HCT116 (cell line): ENCODE results near the gene ATP11B. TPM values are rescaled to one million over a fixed set of nuclear protein-coding genes. Genes with fewer than 3 reads are reported as not detected.

Experiments
- ATAC-seq: fragments of 200-7000 bp; cut with Tn5 transposase; 2 replicates; pipeline ENCODE4 v1.9.1; 2020; ENCODE audit warnings: mild to moderate bottlenecking, moderate library complexity
- BruUV-seq: library from RNA; stranded (reverse); fragments of 400-500 nt; replicated peaks from 2 replicates; lab custom pipeline; 2021; lab: Mats Ljungman, UMichigan
- CTCF ChIA-PET: fragments of 300-600 bp; sonication (Branson Sonifier 250); formaldehyde crosslinking; loops from one replicate; lab custom pipeline; 2021; ENCODE audit warnings: antibody characterized with exemption; lab: Charles Lee
- POLR2A ChIA-PET: fragments of 300-600, 350-600 bp; sonication (Branson Sonifier 250); formaldehyde crosslinking; loops from one replicate; lab custom pipeline; 2021; ENCODE audit warnings: antibody characterized with exemption; lab: Charles Lee
- RAD21 ChIA-PET, 2 experiments: fragments of 300-600 bp; sonication (Branson Sonifier 250); formaldehyde crosslinking; loops; one replicate each; lab custom pipeline; 2023; ENCODE audit warnings: low total read pairs in 2 of 2; ENCODE audit not compliant: uncharacterized antibody in 2 of 2, unreplicated experiment in 2 of 2, low non-redundant PET in 1 of 2; lab: Charles Lee
- DNase-seq: peaks from one replicate; pipeline ENCODE4 v3.0.0-alpha.2; 2010; ENCODE audit warnings: low read depth, low spot score
- H2AFZ ChIP-seq: fragments of 200-600 bp; shearing (Covaris generic), sonication (generic); 2 replicates; pipeline ENCODE4 v1.6.1; 2017; ENCODE audit warnings: low read depth, mixed run types, mixed read lengths, antibody characterized with exemption, low read length; ENCODE audit not compliant: poor library complexity, severe bottlenecking
- H3K27ac ChIP-seq: 2 replicates; pipeline ENCODE4 v1.5.1; 2012; ENCODE audit warnings: low read depth, low read length
- H3K27me3 ChIP-seq: fragments of 200-600 bp; sonication (generic); 2 replicates; pipeline ENCODE4 v1.6.1; 2016; ENCODE audit warnings: mixed run types, low read length, mixed read lengths; ENCODE audit not compliant: insufficient read depth
- H3K36me3 ChIP-seq, 2 experiments: fragments of 200-500 bp in 1 of 2; fragments of 200-600 bp in 1 of 2; sonication (Bioruptor generic) in 1 of 2; sonication (generic) in 1 of 2; 2 replicates each; pipeline versions ENCODE4 v1.5.1 to v1.6.1; 2014 to 2016; ENCODE audit warnings: low read length in 2 of 2, inconsistent platforms in 1 of 2, mixed read lengths in 1 of 2, mixed run types in 1 of 2; ENCODE audit not compliant: insufficient read depth in 2 of 2, control insufficient read depth in 1 of 2
- H3K4me1 ChIP-seq, 2 experiments: fragments of 200-600 bp in 1 of 2; sonication (generic) in 1 of 2; 2 replicates each; pipeline versions ENCODE4 v1.5.1 to v1.6.1; 2012 to 2017; ENCODE audit warnings: low read length in 2 of 2, inconsistent platforms in 1 of 2, mild to moderate bottlenecking in 1 of 2, mixed read lengths in 1 of 2, mixed run types in 1 of 2, moderate library complexity in 1 of 2; ENCODE audit not compliant: insufficient read depth in 2 of 2, control insufficient read depth in 1 of 2
- H3K4me2 ChIP-seq: fragments of 200-600 bp; sonication (generic); 2 replicates; pipeline ENCODE4 v1.6.1; 2017; ENCODE audit warnings: mixed run types, low read length, mixed read lengths
- H3K4me3 ChIP-seq, 2 experiments: fragments of 200-600 bp in 1 of 2; sonication (generic) in 1 of 2; replicated peaks in 1 of 2; 2 replicates each; pipeline ENCODE4 v1.5.1; 2011 to 2016; ENCODE audit warnings: low read length in 2 of 2, control low read depth in 1 of 2, low read depth in 1 of 2, mild to moderate bottlenecking in 1 of 2, mixed read lengths in 1 of 2, mixed run types in 1 of 2
- H3K79me2 ChIP-seq: fragments of 200-600 bp; sonication (generic); 2 replicates; pipeline ENCODE4 v1.6.1; 2017; ENCODE audit warnings: mild to moderate bottlenecking, mixed run types, low read length, moderate library complexity, mixed read lengths; ENCODE audit not compliant: insufficient read depth
- H3K9ac ChIP-seq: fragments of 200-600 bp; sonication (generic); 2 replicates; pipeline ENCODE4 v1.6.1; 2016; ENCODE audit warnings: low read length, mixed read lengths
- H3K9me2 ChIP-seq: fragments of 200-600 bp; sonication (generic), shearing (Covaris generic); 2 replicates; pipeline ENCODE4 v1.6.1; 2017; ENCODE audit warnings: mixed run types, mild to moderate bottlenecking, moderate library complexity; ENCODE audit not compliant: insufficient read depth
- H3K9me3 ChIP-seq, 2 experiments: fragments of 200-500 bp in 1 of 2; fragments of 200-600 bp in 1 of 2; sonication (Bioruptor generic) in 1 of 2; sonication (generic) in 1 of 2; 2 replicates each; pipeline ENCODE4 v1.6.1; 2014 to 2017; ENCODE audit warnings: low read length in 2 of 2, mixed read lengths in 2 of 2, inconsistent platforms in 1 of 2, low read depth in 1 of 2, mild to moderate bottlenecking in 1 of 2, mixed run types in 1 of 2, moderate library complexity in 1 of 2; ENCODE audit not compliant: control insufficient read depth in 1 of 2, insufficient read depth in 1 of 2
- H4K20me1 ChIP-seq: fragments of 200-600 bp; sonication (generic), shearing (Covaris generic); 2 replicates; pipeline ENCODE4 v1.6.1; 2017; ENCODE audit warnings: mixed run types, mild to moderate bottlenecking, moderate library complexity; ENCODE audit not compliant: insufficient read depth
- ATF3 ChIP-seq: IDR thresholded peaks from 2 replicates; pipeline ENCODE4 v1.6.1; 2012
- CBX3 ChIP-seq: IDR thresholded peaks from 2 replicates; pipeline ENCODE4 v1.6.1; 2012; ENCODE audit warnings: low read depth
- CEBPB ChIP-seq: IDR thresholded peaks from 2 replicates; pipeline ENCODE4 v1.6.1; 2012; ENCODE audit warnings: low read depth
- CTCF ChIP-seq, 3 experiments: fragments of 200-600 bp in 1 of 3; sonication (generic) in 1 of 3; IDR thresholded peaks in 2 of 3; conservative IDR thresholded peaks in 1 of 3; 2 replicates each; pipeline ENCODE4 v1.5.1; 2012 to 2017; ENCODE audit warnings: low read depth in 2 of 3, low read length in 2 of 3, antibody characterized with exemption in 1 of 3, borderline replicate concordance in 1 of 3, control low read depth in 1 of 3, mild to moderate bottlenecking in 1 of 3, mixed read lengths in 1 of 3, mixed run types in 1 of 3, moderate library complexity in 1 of 3; ENCODE audit not compliant: insufficient read depth in 1 of 3
- EGR1 ChIP-seq: IDR thresholded peaks from 2 replicates; pipeline ENCODE4 v1.6.1; 2012; ENCODE audit warnings: low read depth
- EZH2 ChIP-seq: fragments of 200-600 bp; sonication (generic); IDR thresholded peaks from 2 replicates; pipeline ENCODE4 v1.6.1; 2017; ENCODE audit warnings: antibody characterized with exemption, mixed run types
- EZH2phosphoT487 ChIP-seq: fragments of 200-600 bp; IDR thresholded peaks from 2 replicates; pipeline ENCODE4 v1.6.1; 2018; ENCODE audit warnings: antibody characterized with exemption, borderline replicate concordance
- FOSL1 ChIP-seq: IDR thresholded peaks from 2 replicates; pipeline ENCODE4 v1.6.1; 2012; ENCODE audit warnings: low read depth
- JUND ChIP-seq: IDR thresholded peaks from 2 replicates; pipeline ENCODE4 v1.6.1; 2012
- MAX ChIP-seq: IDR thresholded peaks from 2 replicates; pipeline ENCODE4 v1.6.1; 2012
- POLR2A ChIP-seq: IDR thresholded peaks from 2 replicates; pipeline ENCODE4 v1.7.0; 2011; ENCODE audit warnings: borderline replicate concordance; ENCODE audit not compliant: insufficient read depth, insufficient read length; ENCODE audit errors: extremely low read depth
- RAD21 ChIP-seq: IDR thresholded peaks from 2 replicates; pipeline ENCODE4 v1.6.1; 2012; ENCODE audit warnings: low read depth, mild to moderate bottlenecking
- REST ChIP-seq: IDR thresholded peaks from 2 replicates; pipeline ENCODE4 v1.6.1; 2012; ENCODE audit warnings: low read depth
- SIN3A ChIP-seq: IDR thresholded peaks from 2 replicates; pipeline ENCODE4 v1.6.1; 2012; ENCODE audit warnings: low read depth
- SP1 ChIP-seq: IDR thresholded peaks from 2 replicates; pipeline ENCODE4 v1.6.1; 2012; ENCODE audit warnings: low read depth
- TCF7L2 ChIP-seq: IDR thresholded peaks from 2 replicates; pipeline ENCODE4 v1.7.0; 2011; ENCODE audit warnings: borderline replicate concordance, inconsistent platforms; ENCODE audit not compliant: insufficient read depth, insufficient read length; ENCODE audit errors: extremely low read depth
- YY1 ChIP-seq: IDR thresholded peaks from 2 replicates; pipeline ENCODE4 v1.6.1; 2011; ENCODE audit warnings: low read length, low read depth, moderate library complexity, mild to moderate bottlenecking; ENCODE audit not compliant: insufficient replicate concordance; ENCODE audit errors: extremely low read depth
- ZBTB33 ChIP-seq: IDR thresholded peaks from 2 replicates; pipeline ENCODE4 v1.6.1; 2011; ENCODE audit warnings: mild to moderate bottlenecking, low read length, moderate library complexity; ENCODE audit not compliant: insufficient replicate concordance; ENCODE audit errors: extremely low read depth
- ZFX ChIP-seq: fragments of 450-650 bp; IDR thresholded peaks from 2 replicates; pipeline ENCODE4 v1.6.1; 2017
- ZNF274 ChIP-seq: fragments of 200-500 bp; sonication (Bioruptor generic); IDR thresholded peaks from 2 replicates; pipeline ENCODE4 v1.6.1; 2014; ENCODE audit warnings: mild to moderate bottlenecking, low read depth, low read length, inconsistent platforms
- intact Hi-C: fragments of 100-400 bp; cut with micrococcal nuclease; formaldehyde crosslinking; loops from 2 replicates; pipeline ENCODE4 v1.10.0; 2022
- total RNA-seq: library from RNA; stranded (reverse); gene quantifications from one replicate; pipeline ENCODE4 v1.2.1, GENCODE V29; 2021; ENCODE audit not compliant: unreplicated experiment

Gene ATP11B
- total RNA-seq, 1 experiment from 2014 or later: 53.0 TPM

GRCh38 chr3:182914341-182914740 lies 121.0 kb downstream of the ATP11B start:
- RAD21 ChIA-PET: no interaction called here
- H3K9me3 ChIP-seq: no peaks in the 10 kb centered on the region
- H3K27me3 ChIP-seq: no peaks in the 10 kb centered on the region
- TF ChIP-seq MAX (no peak), SIN3A (no peak), RAD21 (no peak), CBX3 (no peak), TCF7L2 (no peak), ATF3 (no peak), EZH2 (no peak), POLR2A (no peak), SP1 (no peak), FOSL1 (no peak), ZNF274 (no peak), ZFX (no peak), YY1 (no peak), CEBPB (no peak), REST (no peak), JUND (no peak), EGR1 (no peak), CTCF (IDR thresholded peaks at IDR 0.05 in 2 of 3, conservative IDR thresholded peaks at IDR 0.05 in 1 of 3; ENCODE audit: borderline replicate concordance in 1 of 3, insufficient read depth in 1 of 3, low read depth in 2 of 3, low read length in 2 of 3) (no peak), ZBTB33 (no peak), EZH2phosphoT487 (no peak)
- no peak overlapping the region for H3K27ac ChIP-seq
- no peak for DNase-seq
- H2AFZ ChIP-seq: no peak overlapping the region
- no peak overlapping the region for H3K4me3 ChIP-seq
- no peak for ATAC-seq
- intact Hi-C loops: no loop called here
- no TSS peak for BruUV-seq
- H3K4me2 ChIP-seq: no peak overlapping the region
- H3K4me1 ChIP-seq: peaks cover 20 to 21% of the 10 kb centered on the region in 2 experiments
- H3K36me3 ChIP-seq: 0 out of 4 replicates have a peak, but pooled peaks cover 0 to 2% of the 10 kb centered on the region in 2 experiments
- no peaks in the 10 kb centered on the region for H3K79me2 ChIP-seq
- CTCF ChIA-PET: no interaction called here
- no peaks in the 10 kb centered on the region for H3K9me2 ChIP-seq
- H4K20me1 ChIP-seq: no peaks in the 10 kb centered on the region; the same call in 1 of the 2 replicates
- POLR2A ChIA-PET: no interaction called here
- no peak overlapping the region for H3K9ac ChIP-seq
